ENCODE data around the gene M6PR. TPM values are rescaled to one million over a fixed set of nuclear protein-coding genes. Genes with fewer than 3 reads are reported as not detected.

The M6PR gene
- total and polyA plus RNA-seq, 10 of the 15 experiments (the other 5 are each of a cell fraction or from before 2014, with no cell fraction given) = 65.4 to 209 (median 139) TPM

- FAIRE-seq = no peak
- no peak for ATAC-seq
- Histone ChIP-seq H3K4me2 (ENCODE audit: control insufficient read depth, insufficient read depth) (no peak overlapping the region), H3K9me3 (replicated peaks; ENCODE audit: control insufficient read depth, insufficient read depth, low read length) (no peaks in the 10 kb centered on the region; the same call in 2 of the 3 replicates), H3K4me1 (ENCODE audit: control insufficient read depth, insufficient read depth, low read length) (no peaks in the 10 kb centered on the region), H2AFZ (ENCODE audit: control insufficient read depth, low read depth, low read length) (no peak overlapping the region), H4K20me1 (ENCODE audit: control insufficient read depth, insufficient read depth) (no peaks in the 10 kb centered on the region), H3K4me3 (no peak overlapping the region), H3K27ac (ENCODE audit: control insufficient read depth, insufficient read depth) (no peak overlapping the region), H3K9ac (ENCODE audit: control insufficient read depth, insufficient read depth, low read length) (no peak overlapping the region), H3K36me3 (ENCODE audit: control insufficient read depth in 2 of 2, insufficient read depth in 2 of 2, low read length in 1 of 2) (no peaks in the 10 kb centered on the region), H3K79me2 (ENCODE audit: control insufficient read depth, insufficient read depth, low read length) (no peaks in the 10 kb centered on the region), H3K27me3 (replicated peaks in 1 of 2; ENCODE audit: control insufficient read depth in 2 of 2, insufficient read depth in 2 of 2, low read length in 1 of 2) (no peaks in the 10 kb centered on the region)
- intact Hi-C loops (cut with micrococcal nuclease; ENCODE audit: unreplicated experiment) (no loop called here), in situ Hi-C loops (cut with MboI) (no loop called here)
- 62% methylated on average over 15 of the region's 16 CpGs for WGBS (ENCODE audit: insufficient coverage, insufficient replicate concordance, low lambda C conversion rate, missing lambda C conversion rate)
- ChIA-PET RAD21 (ENCODE audit: unreplicated experiment) (no interaction called here), SMC1A (ENCODE audit: uncharacterized antibody, unreplicated experiment) (no interaction called here), POLR2A (no interaction called here), CTCF (interaction anchor here (1.0 to 1.9 kb wide), 2 partner anchors 17 to 142 kb away, joined by 3 to 7 read pairs; no protein-coding TSS in a partner anchor)
- BruUV-seq (replicated peaks) = no TSS peak
- DNase-seq (ENCODE audit: low read depth, low spot score) = no peak
- TF ChIP-seq PKNOX1 (IDR thresholded peaks at IDR 0.05) = no peak
- no peak for TF ChIP-seq FOXM1 (IDR thresholded peaks at IDR 0.05; ENCODE audit: low read depth, low read length)
- no peak for TF ChIP-seq IRF4 (IDR thresholded peaks at IDR 0.05; ENCODE audit: low read depth, low read length)
- TF ChIP-seq RFX5 (IDR thresholded peaks at IDR 0.05; ENCODE audit: low read depth, low read length) = no peak
- TF ChIP-seq SIX5 (IDR thresholded peaks at IDR 0.05; ENCODE audit: low read depth, low read length, severe bottlenecking) = no peak
- TF ChIP-seq ZNF207 (IDR thresholded peaks at IDR 0.05; ENCODE audit: borderline replicate concordance) = no peak
- no peak for TF ChIP-seq YY1 (IDR thresholded peaks at IDR 0.05; ENCODE audit: low read depth, low read length)
- TF ChIP-seq MYC (IDR thresholded peaks at IDR 0.05; ENCODE audit: insufficient read depth, insufficient read length, insufficient replicate concordance, low read length, severe bottlenecking) = no peak
- TF ChIP-seq HDAC6 (IDR thresholded peaks at IDR 0.05; ENCODE audit: unreplicated experiment) = no peak
- no peak for TF ChIP-seq RELB (IDR thresholded peaks at IDR 0.05; ENCODE audit: low read depth)
- TF ChIP-seq, protein P1, sequence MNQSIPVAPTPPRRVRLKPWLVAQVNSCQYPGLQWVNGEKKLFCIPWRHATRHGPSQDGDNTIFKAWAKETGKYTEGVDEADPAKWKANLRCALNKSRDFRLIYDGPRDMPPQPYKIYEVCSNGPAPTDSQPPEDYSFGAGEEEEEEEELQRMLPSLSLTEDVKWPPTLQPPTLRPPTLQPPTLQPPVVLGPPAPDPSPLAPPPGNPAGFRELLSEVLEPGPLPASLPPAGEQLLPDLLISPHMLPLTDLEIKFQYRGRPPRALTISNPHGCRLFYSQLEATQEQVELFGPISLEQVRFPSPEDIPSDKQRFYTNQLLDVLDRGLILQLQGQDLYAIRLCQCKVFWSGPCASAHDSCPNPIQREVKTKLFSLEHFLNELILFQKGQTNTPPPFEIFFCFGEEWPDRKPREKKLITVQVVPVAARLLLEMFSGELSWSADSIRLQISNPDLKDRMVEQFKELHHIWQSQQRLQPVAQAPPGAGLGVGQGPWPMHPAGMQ (IDR thresholded peaks at IDR 0.05; ENCODE audit: borderline replicate concordance) = no peak
- TF ChIP-seq, protein P2, sequence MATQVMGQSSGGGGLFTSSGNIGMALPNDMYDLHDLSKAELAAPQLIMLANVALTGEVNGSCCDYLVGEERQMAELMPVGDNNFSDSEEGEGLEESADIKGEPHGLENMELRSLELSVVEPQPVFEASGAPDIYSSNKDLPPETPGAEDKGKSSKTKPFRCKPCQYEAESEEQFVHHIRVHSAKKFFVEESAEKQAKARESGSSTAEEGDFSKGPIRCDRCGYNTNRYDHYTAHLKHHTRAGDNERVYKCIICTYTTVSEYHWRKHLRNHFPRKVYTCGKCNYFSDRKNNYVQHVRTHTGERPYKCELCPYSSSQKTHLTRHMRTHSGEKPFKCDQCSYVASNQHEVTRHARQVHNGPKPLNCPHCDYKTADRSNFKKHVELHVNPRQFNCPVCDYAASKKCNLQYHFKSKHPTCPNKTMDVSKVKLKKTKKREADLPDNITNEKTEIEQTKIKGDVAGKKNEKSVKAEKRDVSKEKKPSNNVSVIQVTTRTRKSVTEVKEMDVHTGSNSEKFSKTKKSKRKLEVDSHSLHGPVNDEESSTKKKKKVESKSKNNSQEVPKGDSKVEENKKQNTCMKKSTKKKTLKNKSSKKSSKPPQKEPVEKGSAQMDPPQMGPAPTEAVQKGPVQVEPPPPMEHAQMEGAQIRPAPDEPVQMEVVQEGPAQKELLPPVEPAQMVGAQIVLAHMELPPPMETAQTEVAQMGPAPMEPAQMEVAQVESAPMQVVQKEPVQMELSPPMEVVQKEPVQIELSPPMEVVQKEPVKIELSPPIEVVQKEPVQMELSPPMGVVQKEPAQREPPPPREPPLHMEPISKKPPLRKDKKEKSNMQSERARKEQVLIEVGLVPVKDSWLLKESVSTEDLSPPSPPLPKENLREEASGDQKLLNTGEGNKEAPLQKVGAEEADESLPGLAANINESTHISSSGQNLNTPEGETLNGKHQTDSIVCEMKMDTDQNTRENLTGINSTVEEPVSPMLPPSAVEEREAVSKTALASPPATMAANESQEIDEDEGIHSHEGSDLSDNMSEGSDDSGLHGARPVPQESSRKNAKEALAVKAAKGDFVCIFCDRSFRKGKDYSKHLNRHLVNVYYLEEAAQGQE (IDR thresholded peaks at IDR 0.05; ENCODE audit: low read depth, low read length) = no peak
Measured at GRCh38 chr12:8906266-8907180, 42.9 kb downstream of the M6PR start.

Data from GM12878 (cell line).